Calu3 (cell line): ENCODE measurements around the gene MBTD1. TPM values are rescaled to one million over a fixed set of nuclear protein-coding genes. Genes with fewer than 3 reads are reported as not detected.

ENCODE experiments used
- BruUV-seq: library from RNA; stranded (reverse); fragments of 400-500 nt; replicated peaks from 2 replicates; lab custom pipeline; 2021; lab: Mats Ljungman, UMichigan
- CTCF ChIA-PET: fragments of 300-600 bp; sonication (Branson Sonifier 250); formaldehyde crosslinking; loops from one replicate; lab custom pipeline; 2022; ENCODE audit warnings: antibody characterized with exemption; lab: Charles Lee
- DNase-seq: peaks from one replicate; pipeline ENCODE4 v3.0.0; 2022
- H3K27ac Mint-ChIP-seq: one replicate; pipeline ENCODE4 v1.8.0; 2022; ENCODE audit warnings: mixed read lengths; ENCODE audit not compliant: unreplicated experiment
- H3K27me3 Mint-ChIP-seq: one replicate; pipeline ENCODE4 v1.8.0; 2022; ENCODE audit warnings: mixed read lengths; ENCODE audit not compliant: unreplicated experiment
- H3K36me3 Mint-ChIP-seq: one replicate; pipeline ENCODE4 v1.8.0; 2022; ENCODE audit warnings: mild to moderate bottlenecking, moderate library complexity, mixed read lengths; ENCODE audit not compliant: insufficient read depth, unreplicated experiment
- H3K4me1 Mint-ChIP-seq: one replicate; pipeline ENCODE4 v1.8.0; 2022; ENCODE audit warnings: mild to moderate bottlenecking, low read depth, mixed read lengths; ENCODE audit not compliant: unreplicated experiment
- H3K4me3 Mint-ChIP-seq: one replicate; pipeline ENCODE4 v1.8.0; 2022; ENCODE audit warnings: mild to moderate bottlenecking, low read depth, moderate library complexity, mixed read lengths; ENCODE audit not compliant: unreplicated experiment
- H3K9me3 Mint-ChIP-seq: one replicate; pipeline ENCODE4 v1.8.0; 2022; ENCODE audit warnings: low read depth, mixed read lengths; ENCODE audit not compliant: unreplicated experiment
- CTCF ChIP-seq: fragments of 200-600 bp; IDR thresholded peaks from one replicate; pipeline ENCODE4 v1.8.0; 2022; ENCODE audit warnings: antibody characterized with exemption; ENCODE audit not compliant: unreplicated experiment
- intact Hi-C: fragments of 100-400 bp; cut with micrococcal nuclease; formaldehyde crosslinking; loops from one replicate; pipeline ENCODE4 v1.10.0; 2022; ENCODE audit not compliant: unreplicated experiment
- total RNA-seq: library from RNA; stranded (reverse); gene quantifications from 2 replicates; pipeline ENCODE4 v1.2.3, GENCODE V29; 2022

The MBTD1 gene
- total RNA-seq, 1 experiment from 2014 or later, result 38.4 TPM

- no peak for TF ChIP-seq CTCF
- intact Hi-C loops, result no loop called here
- no peaks in the 10 kb centered on the region for H3K27me3 Mint-ChIP-seq
- no peak for DNase-seq
- H3K36me3 Mint-ChIP-seq, result peaks cover 58% of the 10 kb centered on the region
- no TSS peak for BruUV-seq
- H3K9me3 Mint-ChIP-seq, result no peaks in the 10 kb centered on the region
- no peak overlapping the region for H3K27ac Mint-ChIP-seq
- H3K4me3 Mint-ChIP-seq, result no peak overlapping the region
- H3K4me1 Mint-ChIP-seq, result no peaks in the 10 kb centered on the region
- CTCF ChIA-PET, result no interaction called here
These were observed 59.6 kb downstream of the MBTD1 start for GRCh38 chr17:51200295-51200694.

- Mint-ChIP-seq H3K4me1 (no peaks in the 10 kb centered on the region), H3K27ac (peak overlapping the region; percentile 4)
- no peak for TF ChIP-seq CTCF
These were observed 62.1 kb downstream of the MBTD1 start for GRCh38 chr17:51197754-51198153.

GRCh38 chr17:51191895-51192294 lies 68.0 kb downstream of the MBTD1 start:
- H3K27ac Mint-ChIP-seq, result no peak overlapping the region
- CTCF ChIA-PET, result no interaction called here
- no TSS peak for BruUV-seq

More at GRCh38 chr17:51197754-51198153, 62.1 kb downstream of the MBTD1 start:
- Mint-ChIP-seq H3K9me3 (no peaks in the 10 kb centered on the region), H3K4me3 (no peak overlapping the region), H3K36me3 (peaks cover 68% of the 10 kb centered on the region), H3K27me3 (no peaks in the 10 kb centered on the region)
- no peak for DNase-seq
- CTCF ChIA-PET, result interaction anchor here (0.7 kb wide), 1 partner anchor 120 kb away, joined by 3 read pairs; no protein-coding TSS in a partner anchor
- intact Hi-C loops, result no loop called here
- no TSS peak for BruUV-seq

GRCh38 chr17:51189628-51190027 lies 70.2 kb downstream of the MBTD1 start:
- H3K4me3 Mint-ChIP-seq, result no peak overlapping the region
- peaks cover 75% of the 10 kb centered on the region for H3K36me3 Mint-ChIP-seq
- TF ChIP-seq CTCF, result no peak
- no peaks in the 10 kb centered on the region for H3K4me1 Mint-ChIP-seq
- intact Hi-C loops, result no loop called here
- H3K27ac Mint-ChIP-seq, result no peak overlapping the region
- CTCF ChIA-PET, result no interaction called here
- H3K27me3 Mint-ChIP-seq, result no peaks in the 10 kb centered on the region
- no TSS peak for BruUV-seq
- no peak for DNase-seq
- no peaks in the 10 kb centered on the region for H3K9me3 Mint-ChIP-seq

More at GRCh38 chr17:51191895-51192294, 68.0 kb downstream of the MBTD1 start:
- H3K9me3 Mint-ChIP-seq, result no peaks in the 10 kb centered on the region
- H3K4me3 Mint-ChIP-seq, result no peak overlapping the region
- H3K27me3 Mint-ChIP-seq, result no peaks in the 10 kb centered on the region
- no peaks in the 10 kb centered on the region for H3K4me1 Mint-ChIP-seq
- no peak for DNase-seq
- H3K36me3 Mint-ChIP-seq, result peaks cover 72% of the 10 kb centered on the region
- TF ChIP-seq CTCF, result no peak
- intact Hi-C loops, result no loop called here
